Ascending aorta (tissue), 2 donors: ENCODE measurements around the gene MAP3K4. TPM values are rescaled to one million over a fixed set of nuclear protein-coding genes. Genes with fewer than 3 reads are reported as not detected.

Experiments
- DNase-seq, 2 donors: peaks; one replicate each; pipeline ENCODE4 v3.0.0-alpha.2; 2019; ENCODE audit warnings: low spot score in 2 of 2
- H3K27ac ChIP-seq, 2 donors: fragments of 200-600 bp; sonication (generic); one replicate each; pipeline ENCODE4 v1.5.1; 2016 to 2017; ENCODE audit warnings: mild to moderate bottlenecking in 1 of 2
- H3K27me3 ChIP-seq: fragments of 200-600 bp; sonication (generic); one replicate; pipeline ENCODE4 v1.5.1; 2017
- H3K36me3 ChIP-seq, 2 donors: fragments of 200-600 bp; sonication (generic); one replicate each; pipeline ENCODE4 v1.5.1; 2016
- H3K4me1 ChIP-seq, 2 donors: fragments of 200-600 bp; sonication (generic); one replicate each; pipeline ENCODE4 v1.5.1; 2016 to 2017; ENCODE audit warnings: mild to moderate bottlenecking in 1 of 2
- H3K4me3 ChIP-seq, 2 donors: fragments of 200-600 bp; sonication (generic); one replicate each; pipeline ENCODE4 v1.5.1; 2016 to 2017; ENCODE audit warnings: mild to moderate bottlenecking in 1 of 2
- H3K9me3 ChIP-seq, 2 donors: fragments of 200-600 bp; sonication (generic); one replicate each; pipeline ENCODE4 v1.5.1; 2016
- CTCF ChIP-seq, 3 experiments: fragments of 200-600 bp in 2 of 3; fragments of 450-650 bp in 1 of 3; sonication (generic) in 2 of 3; IDR thresholded peaks; one replicate each; pipeline ENCODE4 v1.5.1; 2016 to 2019; ENCODE audit warnings: antibody characterized with exemption in 3 of 3, mild to moderate bottlenecking in 1 of 3, moderate library complexity in 1 of 3
- intact Hi-C: fragments of 100-400 bp; cut with DNase I; formaldehyde crosslinking; loops from one replicate; pipeline ENCODE4 v1.15.1; 2023
- total RNA-seq: library from RNA; depleted of rRNA; stranded (reverse); fragments of >200 nt; gene quantifications from one replicate; pipeline ENCODE4 v1.1.0, GENCODE V29; 2016

The MAP3K4 gene
- total RNA-seq, 1 donor from 2014 or later: 14.9 TPM

GRCh38 chr6:161009991-161010390 is 18.4 kb downstream of the MAP3K4 start:
- no peaks in the 10 kb centered on the region for H3K9me3 ChIP-seq
- H3K4me3 ChIP-seq: no peak overlapping the region
- intact Hi-C loops: no loop called here
- no peak for DNase-seq
- H3K4me1 ChIP-seq: peaks cover 0 to 22% of the 10 kb centered on the region in 2 donors
- no peak for TF ChIP-seq CTCF (IDR thresholded peaks at IDR 0.05)
- H3K27ac ChIP-seq: no peak overlapping the region
- H3K27me3 ChIP-seq: no peaks in the 10 kb centered on the region
- no peaks in the 10 kb centered on the region for H3K36me3 ChIP-seq

DNA sequence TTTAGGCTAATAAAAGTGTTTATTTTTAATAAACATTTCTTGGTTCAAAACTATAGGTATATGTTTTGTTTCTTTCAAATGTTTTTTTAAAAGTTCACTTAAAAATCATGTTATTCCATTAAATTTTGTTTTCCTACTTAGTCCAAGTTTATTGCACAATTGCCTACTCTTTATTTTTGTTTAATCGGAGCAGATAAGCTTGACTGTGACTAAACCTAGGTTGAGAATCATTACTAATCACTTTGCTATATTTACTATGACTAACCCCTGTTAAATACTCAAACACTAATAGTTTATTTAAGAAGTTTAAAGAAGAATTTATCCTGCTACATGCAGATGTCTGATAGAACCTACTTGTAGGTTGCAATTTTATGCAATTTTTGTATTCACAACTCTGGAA is 18.8 kb downstream of the MAP3K4 start:
- Histone ChIP-seq H3K4me1 (peaks cover 0 to 22% of the 10 kb centered on the region in 2 donors), H3K36me3 (no peaks in the 10 kb centered on the region), H3K27me3 (no peaks in the 10 kb centered on the region), H3K9me3 (no peaks in the 10 kb centered on the region), H3K4me3 (no peak overlapping the region), H3K27ac (no peak overlapping the region)
- intact Hi-C loops: no loop called here
- no peak for DNase-seq
- TF ChIP-seq CTCF (IDR thresholded peaks at IDR 0.05): no peak

DNA sequence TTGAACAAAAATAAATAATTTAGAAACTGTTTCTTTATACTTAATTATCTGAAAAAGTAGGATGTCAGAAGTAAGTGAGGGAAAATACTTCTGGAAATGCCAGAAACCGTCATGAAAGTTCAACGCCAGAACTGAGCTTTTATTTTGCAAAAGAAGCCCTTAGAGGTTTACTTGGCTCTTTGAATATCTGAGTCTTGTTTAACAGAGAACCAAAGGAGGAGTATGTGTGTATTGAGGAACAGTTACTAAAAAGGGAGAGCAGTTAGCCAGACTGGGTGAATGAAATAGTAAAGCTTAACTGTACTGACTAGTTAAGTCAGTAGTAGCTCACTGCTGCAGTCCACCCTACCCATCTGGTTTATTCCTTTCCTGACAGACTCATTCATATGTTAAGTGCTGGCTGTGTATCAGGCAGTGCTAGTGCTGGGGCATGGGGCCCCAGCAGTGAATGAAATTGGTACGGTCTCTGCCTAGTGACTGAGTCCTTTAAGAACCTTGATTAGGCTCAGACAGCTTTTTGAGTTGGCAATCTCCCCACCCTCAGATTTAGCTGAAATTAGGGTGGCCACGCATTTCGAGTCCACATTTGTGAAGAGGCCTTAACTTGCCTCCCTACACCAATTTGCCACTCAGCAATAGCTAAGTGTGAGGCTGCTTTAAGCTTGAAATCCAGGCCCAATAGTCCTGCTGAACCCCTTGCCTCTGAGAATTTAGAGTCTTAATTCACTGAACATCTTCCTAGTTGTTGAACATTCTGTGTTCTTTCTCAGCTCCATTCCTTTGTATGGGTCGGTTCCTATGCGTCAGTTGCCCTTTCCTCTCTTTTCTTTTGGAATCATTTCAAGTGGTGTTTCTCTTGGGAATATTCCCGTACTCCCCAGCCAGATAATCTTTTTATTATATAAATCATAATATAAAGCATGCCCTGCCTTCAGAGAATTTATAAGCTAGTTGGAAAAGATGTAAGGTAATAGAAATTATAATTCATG is 20.2 kb downstream of the MAP3K4 start:
- H3K27ac ChIP-seq: peak overlapping the region; percentile 48 to 70
- intact Hi-C loops: no loop called here

GRCh38 chr6:161013695-161014094 is 22.1 kb downstream of the MAP3K4 start:
- Histone ChIP-seq H3K27me3 (no peaks in the 10 kb centered on the region), H3K36me3 (no peaks in the 10 kb centered on the region), H3K4me1 (peaks cover 0 to 22% of the 10 kb centered on the region in 2 donors), H3K4me3 (no peak overlapping the region), H3K9me3 (no peaks in the 10 kb centered on the region), H3K27ac (no peak overlapping the region)
- TF ChIP-seq CTCF (IDR thresholded peaks at IDR 0.05): no peak
- intact Hi-C loops: no loop called here
- no peak for DNase-seq

More for the DNA sequence above, 20.2 kb downstream of the MAP3K4 start:
- DNase-seq: no peak
- Histone ChIP-seq H3K9me3 (no peaks in the 10 kb centered on the region), H3K27me3 (no peaks in the 10 kb centered on the region), H3K36me3 (no peaks in the 10 kb centered on the region), H3K4me3 (peak overlapping the region in 1 of 2 donors; percentile 26), H3K4me1 (peaks cover 0 to 22% of the 10 kb centered on the region in 2 donors)
- no peak for TF ChIP-seq CTCF (IDR thresholded peaks at IDR 0.05)

GRCh38 chr6:161017766-161018564 is 26.4 kb downstream of the MAP3K4 start:
- no peaks in the 10 kb centered on the region for H3K27me3 ChIP-seq
- H3K4me1 ChIP-seq: peaks cover 0 to 2% of the 10 kb centered on the region in 2 donors
- no peak for DNase-seq
- H3K4me3 ChIP-seq: no peak overlapping the region
- no peaks in the 10 kb centered on the region for H3K36me3 ChIP-seq
- no peaks in the 10 kb centered on the region for H3K9me3 ChIP-seq
- TF ChIP-seq CTCF (IDR thresholded peaks at IDR 0.05): no peak
- intact Hi-C loops: no loop called here
- no peak overlapping the region for H3K27ac ChIP-seq
